ENCODE measurements around the gene SGPL1. TPM values are rescaled to one million over a fixed set of nuclear protein-coding genes. Genes with fewer than 3 reads are reported as not detected.

The SGPL1 gene
- total and polyA plus RNA-seq, 10 of the 15 experiments (the other 5 are each of a cell fraction or from before 2014, with no cell fraction given), result 4.9 to 20.7 (median 10.6) TPM

DNA sequence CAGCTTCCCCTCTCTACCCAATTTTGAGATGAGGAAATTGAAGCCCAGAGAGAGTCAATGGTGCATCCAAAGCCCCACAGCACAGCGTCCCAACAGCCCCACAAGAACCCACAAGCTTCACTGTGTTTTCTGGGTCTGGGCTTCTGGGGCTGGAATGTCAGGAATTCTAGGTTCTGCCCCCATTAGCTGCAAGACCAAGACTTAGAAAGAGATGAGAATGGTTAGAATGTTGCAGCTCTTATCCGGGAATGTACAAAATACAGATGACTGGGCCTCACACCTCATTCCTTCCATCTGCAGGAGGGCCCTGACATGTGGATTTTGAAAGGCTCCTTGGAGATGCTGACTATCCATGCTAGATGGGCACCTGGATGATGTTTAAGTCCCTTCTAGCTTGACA lies 6.0 kb upstream of the SGPL1 start:
- Histone ChIP-seq H4K20me1 (ENCODE audit: control insufficient read depth, insufficient read depth) (no peaks in the 10 kb centered on the region; the same call in 1 of the 2 replicates), H3K27me3 (replicated peaks in 1 of 2; ENCODE audit: control insufficient read depth in 2 of 2, insufficient read depth in 2 of 2, low read length in 1 of 2) (no peaks in the 10 kb centered on the region), H3K4me3 (no peak overlapping the region), H2AFZ (ENCODE audit: control insufficient read depth, low read depth, low read length) (no peak overlapping the region), H3K9ac (ENCODE audit: control insufficient read depth, insufficient read depth, low read length) (no peak overlapping the region), H3K79me2 (ENCODE audit: control insufficient read depth, insufficient read depth, low read length) (no peaks in the 10 kb centered on the region), H3K4me2 (ENCODE audit: control insufficient read depth, insufficient read depth) (no peak overlapping the region), H3K4me1 (ENCODE audit: control insufficient read depth, insufficient read depth, low read length) (no peaks in the 10 kb centered on the region), H3K9me3 (replicated peaks; ENCODE audit: control insufficient read depth, insufficient read depth, low read length) (no peaks in the 10 kb centered on the region), H3K27ac (ENCODE audit: control insufficient read depth, insufficient read depth) (no peak overlapping the region), H3K36me3 (ENCODE audit: control insufficient read depth in 2 of 2, insufficient read depth in 2 of 2, low read length in 1 of 2) (no peaks in the 10 kb centered on the region)
- POLR2A ChIA-PET, result interaction anchor here (0.7 kb wide), 1 partner anchor 203 kb away, joined by 4 read pairs; no protein-coding TSS in a partner anchor
- in situ Hi-C loops (cut with MboI) (loop anchor here (5.0 kb wide), 1 partner anchor 73 kb away; no protein-coding TSS in a partner anchor), intact Hi-C loops (cut with micrococcal nuclease; ENCODE audit: unreplicated experiment) (no loop called here)
- SMC1A ChIA-PET (ENCODE audit: uncharacterized antibody, unreplicated experiment), result no interaction called here
- no peak for TF ChIP-seq TARDBP (IDR thresholded peaks at IDR 0.05; ENCODE audit: borderline replicate concordance)
- TF ChIP-seq DPF2 (IDR thresholded peaks at IDR 0.05), result no peak
- no peak for TF ChIP-seq CTCF (IDR thresholded peaks at IDR 0.05 in 2 of 3, conservative IDR thresholded peaks at IDR 0.05 in 1 of 3; ENCODE audit: control insufficient read depth in 2 of 3, extremely low read depth in 1 of 3, insufficient read depth in 1 of 3, low read depth in 3 of 3, low read length in 3 of 3)
- TF ChIP-seq NFXL1 (IDR thresholded peaks at IDR 0.05; ENCODE audit: borderline replicate concordance), result no peak
- TF ChIP-seq FOXK2 (IDR thresholded peaks at IDR 0.05), result no peak
- no peak for TF ChIP-seq TCF7 (IDR thresholded peaks at IDR 0.05; ENCODE audit: borderline replicate concordance)
- no peak for TF ChIP-seq JUNB (IDR thresholded peaks at IDR 0.05)
- no peak for TF ChIP-seq LARP7 (IDR thresholded peaks at IDR 0.05)
- TF ChIP-seq CBFB (IDR thresholded peaks at IDR 0.05; ENCODE audit: low read depth), result no peak
- TF ChIP-seq ZBTB33 (IDR thresholded peaks at IDR 0.05), result no peak
- 0% methylated on average over 2 of the region's 2 CpGs for WGBS (ENCODE audit: insufficient coverage, insufficient replicate concordance, low lambda C conversion rate, missing lambda C conversion rate)
- FAIRE-seq, result no peak
- RAD21 ChIA-PET (ENCODE audit: unreplicated experiment), result no interaction called here
- CTCF ChIA-PET, result interaction anchor here (1.0 kb wide), 1 partner anchor 347 kb away, joined by 3 read pairs; no protein-coding TSS in a partner anchor
- no peak for DNase-seq (ENCODE audit: low read depth, low spot score)
- ATAC-seq, result no peak
- BruUV-seq (replicated peaks), result no TSS peak

Data from GM12878 (cell line).